Astrocyte (in vitro differentiated cells and primary cell): Measurements from ENCODE around the gene DNAAF3. TPM values are rescaled to one million over a fixed set of nuclear protein-coding genes. Genes with fewer than 3 reads are reported as not detected.

Experiments
- DNase-seq: peaks from one replicate; pipeline ENCODE4 v3.0.0-alpha.2; 2010; ENCODE audit warnings: low read depth
- FAIRE-seq: peaks from 2 replicates; lab custom pipeline; 2011; peaks lifted over from hg19 to GRCh38; lab: Jason Lieb, UNC
- H2AFZ ChIP-seq: 2 replicates; pipeline ENCODE4 v1.6.0; 2012; ENCODE audit warnings: low read depth, low read length, inconsistent platforms
- H3K27ac ChIP-seq: 2 replicates; pipeline ENCODE4 v1.5.1; 2011; ENCODE audit warnings: low read depth, low read length, inconsistent platforms
- H3K27me3 ChIP-seq: 2 replicates; pipeline ENCODE4 v1.6.0; 2011; ENCODE audit warnings: low read length, inconsistent platforms; ENCODE audit not compliant: insufficient read depth
- H3K36me3 ChIP-seq: 2 replicates; pipeline ENCODE4 v1.5.1; 2011; ENCODE audit warnings: low read length, inconsistent platforms; ENCODE audit not compliant: insufficient read depth
- H3K4me1 ChIP-seq: 2 replicates; pipeline ENCODE4 v1.5.1; 2011; ENCODE audit warnings: low read length, inconsistent platforms; ENCODE audit not compliant: insufficient read depth
- H3K4me2 ChIP-seq: 2 replicates; pipeline ENCODE4 v1.6.0; 2012; ENCODE audit warnings: low read length, inconsistent platforms
- H3K4me3 ChIP-seq: 2 replicates; pipeline ENCODE4 v1.5.1; 2011; ENCODE audit warnings: low read depth, mild to moderate bottlenecking, low read length, inconsistent platforms; ENCODE audit not compliant: insufficient read depth
- H3K79me2 ChIP-seq: 2 replicates; pipeline ENCODE4 v1.6.0; 2012; ENCODE audit warnings: mild to moderate bottlenecking, low read length, inconsistent platforms; ENCODE audit not compliant: insufficient read depth
- H3K9ac ChIP-seq: 2 replicates; pipeline ENCODE4 v1.6.0; 2012; ENCODE audit warnings: mild to moderate bottlenecking, low read length, inconsistent platforms
- H3K9me3 ChIP-seq: 2 replicates; pipeline ENCODE4 v1.5.1; 2012; ENCODE audit warnings: low read depth, mild to moderate bottlenecking, low read length, inconsistent platforms; ENCODE audit not compliant: insufficient read depth
- H4K20me1 ChIP-seq: 2 replicates; pipeline ENCODE4 v1.6.0; 2012; ENCODE audit warnings: low read length, inconsistent platforms; ENCODE audit not compliant: insufficient read depth
- H3K27ac Mint-ChIP-seq: one replicate; pipeline ENCODE4 v1.8.0; 2021; ENCODE audit warnings: mild to moderate bottlenecking, mixed read lengths; ENCODE audit not compliant: unreplicated experiment
- H3K27me3 Mint-ChIP-seq: one replicate; pipeline ENCODE4 v1.8.0; 2021; ENCODE audit warnings: low read depth, mixed read lengths; ENCODE audit not compliant: unreplicated experiment
- H3K36me3 Mint-ChIP-seq: one replicate; pipeline ENCODE4 v1.8.0; 2021; ENCODE audit warnings: low read depth, mixed read lengths; ENCODE audit not compliant: unreplicated experiment
- H3K4me1 Mint-ChIP-seq: one replicate; pipeline ENCODE4 v1.8.0; 2021; ENCODE audit warnings: low read depth, mixed read lengths; ENCODE audit not compliant: unreplicated experiment
- H3K4me3 Mint-ChIP-seq: one replicate; pipeline ENCODE4 v1.8.0; 2021; ENCODE audit warnings: mild to moderate bottlenecking, moderate library complexity, mixed read lengths; ENCODE audit not compliant: unreplicated experiment
- H3K9me3 Mint-ChIP-seq: one replicate; pipeline ENCODE4 v1.8.0; 2021; ENCODE audit warnings: mild to moderate bottlenecking, mixed read lengths; ENCODE audit not compliant: unreplicated experiment
- CTCF ChIP-seq: IDR thresholded peaks from 2 replicates; pipeline ENCODE4 v1.5.1; 2011; ENCODE audit warnings: low read depth, mild to moderate bottlenecking, inconsistent platforms, low read length, moderate library complexity; ENCODE audit not compliant: insufficient read depth
- EZH2 ChIP-seq: IDR thresholded peaks from 2 replicates; pipeline ENCODE4 v1.6.1; 2012; ENCODE audit warnings: mild to moderate bottlenecking, low read length, inconsistent platforms; ENCODE audit not compliant: insufficient read depth
- total RNA-seq: library from RNA; stranded (reverse); gene quantifications from 2 replicates; pipeline ENCODE4 v1.2.1, GENCODE V29; 2021

The DNAAF3 gene
- total RNA-seq, 1 donor from 2014 or later = 1.3 TPM

DNA sequence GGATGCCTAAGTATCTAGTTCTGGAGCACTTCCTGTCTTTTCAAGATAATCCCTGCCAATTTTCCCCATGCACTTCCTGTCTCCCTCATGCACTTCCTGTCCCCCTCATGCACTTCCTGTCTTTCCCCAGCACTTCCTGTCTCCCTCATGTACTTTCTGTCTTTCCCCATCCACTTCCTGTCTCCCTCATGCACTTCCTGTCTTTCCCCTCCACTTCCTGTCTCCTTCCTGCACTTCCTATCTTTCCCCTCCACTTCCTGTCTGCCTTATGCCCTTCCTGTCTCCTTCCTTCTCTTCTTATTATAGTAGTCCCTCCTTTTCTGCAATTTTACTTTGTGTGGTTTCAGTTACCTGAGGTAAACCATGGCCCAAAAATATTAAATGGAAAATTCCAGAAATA, 14.4 kb downstream of the DNAAF3 start:
- Mint-ChIP-seq H3K36me3 (no peaks in the 10 kb centered on the region), H3K27me3 (peaks cover 38% of the 10 kb centered on the region), H3K9me3 (peaks cover 4% of the 10 kb centered on the region), H3K27ac (no peak overlapping the region), H3K4me1 (peaks cover 2% of the 10 kb centered on the region), H3K4me3 (no peak overlapping the region)
- H3K4me2 ChIP-seq = no peak overlapping the region
- TF ChIP-seq EZH2 = no peak
- no peak for TF ChIP-seq CTCF
- no peaks in the 10 kb centered on the region for H4K20me1 ChIP-seq
- no peak overlapping the region for H3K9ac ChIP-seq
- no peaks in the 10 kb centered on the region for H3K36me3 ChIP-seq
- H2AFZ ChIP-seq = no peak overlapping the region
- H3K79me2 ChIP-seq = no peaks in the 10 kb centered on the region
- no peaks in the 10 kb centered on the region for H3K4me1 ChIP-seq
- no peak overlapping the region for H3K4me3 ChIP-seq
- no peaks in the 10 kb centered on the region for H3K9me3 ChIP-seq
- peaks cover 30% of the 10 kb centered on the region for H3K27me3 ChIP-seq
- no peak overlapping the region for H3K27ac ChIP-seq
- no peak for FAIRE-seq
- no peak for DNase-seq

DNA sequence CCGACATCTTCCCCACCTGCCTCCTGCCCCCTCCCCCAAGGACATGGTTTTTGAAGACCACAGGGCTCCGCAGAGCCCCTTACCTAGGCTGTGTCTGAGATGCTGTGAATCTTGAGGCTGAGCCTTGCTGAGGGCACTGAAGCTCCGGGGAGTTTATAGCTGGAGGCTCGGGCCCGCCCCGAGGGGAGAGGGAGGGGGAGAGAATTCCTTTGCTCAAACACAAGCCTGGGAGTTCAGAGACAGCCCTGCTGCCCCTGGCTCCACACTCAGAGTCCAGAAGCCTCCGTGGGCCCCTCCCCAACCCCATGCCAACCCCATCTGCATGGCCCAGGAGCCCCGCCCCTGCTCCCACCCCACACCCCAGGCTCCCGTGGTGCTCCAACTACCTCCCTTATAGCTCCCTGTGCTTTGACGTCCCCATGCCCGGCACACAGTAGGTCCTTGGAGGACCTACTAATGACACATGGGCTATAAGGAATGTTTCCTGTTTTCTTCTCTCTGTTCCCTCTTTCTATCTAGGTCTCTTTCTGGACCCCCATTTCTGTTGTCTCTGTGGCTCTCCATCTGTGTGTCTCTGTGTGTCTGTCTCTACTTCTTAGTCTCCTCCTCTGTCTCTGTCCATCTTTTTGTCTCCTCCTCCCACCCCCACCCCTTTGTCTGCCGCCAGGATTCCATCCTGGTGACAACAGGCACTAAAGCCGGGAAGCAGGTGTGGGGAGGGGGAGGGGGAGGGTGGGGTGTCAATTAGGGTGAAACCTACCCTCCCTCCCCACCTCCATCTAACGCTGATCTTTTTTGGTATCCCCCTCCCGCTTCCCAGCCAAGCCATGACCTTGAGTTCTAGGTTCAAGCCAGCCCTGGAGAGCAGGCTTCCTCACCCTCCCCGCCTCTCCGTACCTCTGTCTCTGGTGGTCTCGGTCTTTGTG, 17.1 kb downstream of the DNAAF3 start, which contains the start of gene TNNT1:
Gene TNNT1 (minus strand): TSS at position 129 of the 926 bp plus-strand sequence. CDS start 2,049 bp downstream, outside the sequence.
- H3K4me3 ChIP-seq = no peak within 1 kb of the TSS
- no peaks in the 10 kb centered on the region for H3K79me2 ChIP-seq
- H3K9me3 Mint-ChIP-seq = peaks cover 4% of the 10 kb centered on the region
- H2AFZ ChIP-seq = no peak within 1 kb of the TSS
- H3K27ac ChIP-seq = no peak within 1 kb of the TSS
- peaks cover 2% of the 10 kb centered on the region for H3K4me1 ChIP-seq
- DNase-seq (no peak), FAIRE-seq (no peak)
- H3K4me2 ChIP-seq = no peak within 1 kb of the TSS
- H3K4me1 Mint-ChIP-seq = peaks cover 2% of the 10 kb centered on the region
- H3K9ac ChIP-seq = no peak within 1 kb of the TSS
- peaks cover 33% of the 10 kb centered on the region for H3K27me3 Mint-ChIP-seq
- no peaks in the 10 kb centered on the region for H3K36me3 Mint-ChIP-seq
- H3K27me3 ChIP-seq = peaks cover 33% of the 10 kb centered on the region
- H3K4me3 Mint-ChIP-seq = no peak within 1 kb of the TSS
- no peaks in the 10 kb centered on the region for H4K20me1 ChIP-seq
- TF ChIP-seq EZH2 = peak; percentile 24
- no peak for TF ChIP-seq CTCF
- no peaks in the 10 kb centered on the region for H3K9me3 ChIP-seq
- H3K36me3 ChIP-seq = no peaks in the 10 kb centered on the region
- H3K27ac Mint-ChIP-seq = no peak within 1 kb of the TSS
